K562 (cell line): ENCODE measurements around the gene FPR1. TPM values are rescaled to one million over a fixed set of nuclear protein-coding genes. Genes with fewer than 3 reads are reported as not detected.

Experiments
- CEBPB ChIP-seq: fragments of 450-650 bp; IDR thresholded peaks from 2 replicates; pipeline ENCODE4 v1.6.1; 2016; ENCODE audit warnings: missing genetic modification characterization, missing compliant biosample characterization
- CTBP1 ChIP-seq: fragments of 450-650 bp; IDR thresholded peaks from 2 replicates; pipeline ENCODE4 v1.6.1; 2016; ENCODE audit warnings: borderline replicate concordance
- CXXC5 ChIP-seq: fragments of 250-450 bp; sonication (Bioruptor Pico); IDR thresholded peaks from 2 replicates; pipeline ENCODE4 v1.8.0; 2022; ENCODE audit warnings: inconsistent platforms, mild to moderate bottlenecking, moderate library complexity
- DMBX1 ChIP-seq: fragments of 250-450 bp; sonication (Bioruptor Pico); IDR thresholded peaks from 2 replicates; pipeline ENCODE4 v1.8.0; 2022; ENCODE audit warnings: inconsistent platforms, mild to moderate bottlenecking, moderate library complexity, borderline replicate concordance
- FOXJ3 ChIP-seq: sonication (generic); formaldehyde crosslinking; IDR thresholded peaks from 2 replicates; pipeline ENCODE4 v1.4.0; 2020; ENCODE audit warnings: mild to moderate bottlenecking, missing genetic modification reagents
- HNRNPUL1 ChIP-seq: fragments of 200-400 bp; formaldehyde crosslinking; IDR thresholded peaks from 2 replicates; pipeline ENCODE4 v1.6.1; 2017; ENCODE audit warnings: low read length
- IFI16 ChIP-seq: fragments of 250-450 bp; sonication (Bioruptor Pico); IDR thresholded peaks from 2 replicates; pipeline ENCODE4 v2.1.2; 2022; ENCODE audit warnings: mild to moderate bottlenecking, inconsistent platforms
- KLF6 ChIP-seq: fragments of 250-450 bp; sonication (Bioruptor Pico); IDR thresholded peaks from 2 replicates; pipeline ENCODE4 v1.4.0; 2020; ENCODE audit warnings: mild to moderate bottlenecking, moderate library complexity, borderline replicate concordance
- MEF2D ChIP-seq: conservative IDR thresholded peaks from 2 replicates; pipeline ENCODE4 v1.6.1; 2016; ENCODE audit warnings: low read depth, missing genetic modification characterization, missing compliant biosample characterization
- NR2C1 ChIP-seq, 2 experiments: fragments of 450-650 bp; IDR thresholded peaks; 2 replicates each; pipeline ENCODE4 v1.6.1; 2017; ENCODE audit warnings: mild to moderate bottlenecking in 2 of 2, antibody characterized with exemption in 1 of 2, inconsistent platforms in 1 of 2, missing compliant biosample characterization in 1 of 2, missing genetic modification characterization in 1 of 2
- PPARD ChIP-seq: fragments of 250-450 bp; sonication (Bioruptor Pico); IDR thresholded peaks from 2 replicates; pipeline ENCODE4 v1.8.0; 2022; ENCODE audit warnings: inconsistent platforms, mild to moderate bottlenecking, moderate library complexity
- RUNX1 ChIP-seq: sonication (generic); IDR thresholded peaks from 2 replicates; pipeline ENCODE4 v1.6.1; 2016; ENCODE audit warnings: antibody characterized with exemption, low read depth
- SMARCC2 ChIP-seq: fragments of 450-650 bp; IDR thresholded peaks from 2 replicates; pipeline ENCODE4 v1.6.1; 2017; ENCODE audit warnings: antibody characterized with exemption, moderate library complexity, mild to moderate bottlenecking, low read depth
- TRIM24 ChIP-seq, 2 experiments: fragments of 450-650 bp; IDR thresholded peaks; 2 replicates each; pipeline ENCODE4 v1.6.1; 2016
- ZNF324 ChIP-seq: fragments of 250-450 bp; sonication (Bioruptor Pico); IDR thresholded peaks from 2 replicates; pipeline ENCODE4 v1.4.0; 2020; ENCODE audit warnings: mild to moderate bottlenecking
- ZNF79 ChIP-seq: fragments of 250-450 bp; sonication (Bioruptor Pico); IDR thresholded peaks from 2 replicates; pipeline ENCODE4 v1.4.0; 2020; ENCODE audit warnings: low read depth, mild to moderate bottlenecking, moderate library complexity
- polyA plus RNA-seq, 8 experiments: library from polyadenylated mRNA; depleted of rRNA in 4 of 8; stranded (reverse) in 5 of 8; unstranded in 3 of 8; fragments of >200 nt; fragmentation: Nextera tagmentation in 2 of 8; fragmentation: Illumina TruSeq in 1 of 8; extraction: Ambion mirVana in 2 of 8; extraction: Trizol in 1 of 8; gene quantifications; 2 replicates each; pipeline versions ENCODE4 v1.2.1 to v1.2.3, GENCODE V29; 2011 to 2014; ENCODE audit warnings: inconsistent platforms in 1 of 8, missing spikeins in 1 of 8
- total RNA-seq, 7 experiments: library from RNA; depleted of rRNA in 6 of 7; stranded (reverse); fragments of >200 nt in 6 of 7; fragmentation: Illumina TruSeq in 2 of 7; extraction: Trizol in 2 of 7; gene quantifications; 2 replicates each; pipeline versions ENCODE4 v1.2.1 to v1.2.3, GENCODE V29; 2011 to 2021; ENCODE audit warnings: low replicate concordance in 1 of 7
- TF ChIP-seq, protein P1 (sequence below): fragments of 200-800 bp; sonication (Bioruptor generic); IDR thresholded peaks from 2 replicates; pipeline ENCODE4 v1.6.1; 2017; ENCODE audit warnings: missing genetic modification characterization, missing compliant biosample characterization
- TF ChIP-seq, protein P2 (sequence below): fragments of 450-650 bp; IDR thresholded peaks from 2 replicates; pipeline ENCODE4 v1.6.1; 2018; ENCODE audit warnings: mild to moderate bottlenecking, low read depth; ENCODE audit not compliant: partially characterized antibody
- TF ChIP-seq, protein P3 (sequence below): sonication (generic); formaldehyde crosslinking; IDR thresholded peaks from 2 replicates; pipeline ENCODE4 v1.8.0; 2022; ENCODE audit warnings: mild to moderate bottlenecking, missing genetic modification reagents

Gene FPR1
- total and polyA plus RNA-seq, 9 of the 15 experiments (the other 6 are each of a cell fraction or from before 2014, with no cell fraction given), result 0.06 to 0.25 (median 0.14) TPM; not detected in 4

DNA sequence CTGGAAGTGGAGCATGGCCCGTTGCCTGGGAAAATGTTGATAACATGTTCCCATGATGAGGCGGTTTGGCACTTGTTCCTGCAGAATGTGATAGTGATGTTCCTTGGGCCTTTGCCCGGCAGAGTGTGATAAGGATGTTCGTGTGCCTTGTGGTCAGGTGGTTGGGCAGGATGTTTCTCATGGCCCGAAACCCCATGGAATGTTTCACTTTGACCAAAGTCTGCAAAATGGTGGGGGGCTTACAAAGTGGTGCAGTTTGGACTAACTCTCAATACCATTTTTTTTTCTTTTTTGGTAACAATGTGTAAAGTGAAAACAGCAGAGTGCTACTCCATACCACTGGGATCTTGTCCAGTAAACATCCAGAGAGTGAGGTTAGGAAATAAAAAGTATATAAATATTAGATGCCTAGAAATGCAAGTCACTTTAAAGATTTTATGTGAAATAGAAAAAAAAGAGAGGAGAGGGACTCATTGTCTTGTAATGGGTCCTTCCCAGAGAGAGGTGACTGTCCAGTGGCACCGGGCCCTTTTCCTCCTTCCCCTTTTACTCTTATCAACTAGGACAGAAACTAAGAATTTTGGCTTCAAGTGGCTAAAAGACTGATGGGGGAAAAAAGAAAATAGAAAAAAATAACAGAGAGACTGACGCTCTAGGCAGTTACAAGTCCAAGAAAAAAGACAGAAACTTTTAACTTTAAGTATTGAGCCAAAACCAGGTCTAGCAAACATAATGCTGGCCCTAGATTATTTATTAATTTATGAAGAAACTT lies 49.0 kb upstream of the FPR1 start (continued):
- TF ChIP-seq, protein P1, sequence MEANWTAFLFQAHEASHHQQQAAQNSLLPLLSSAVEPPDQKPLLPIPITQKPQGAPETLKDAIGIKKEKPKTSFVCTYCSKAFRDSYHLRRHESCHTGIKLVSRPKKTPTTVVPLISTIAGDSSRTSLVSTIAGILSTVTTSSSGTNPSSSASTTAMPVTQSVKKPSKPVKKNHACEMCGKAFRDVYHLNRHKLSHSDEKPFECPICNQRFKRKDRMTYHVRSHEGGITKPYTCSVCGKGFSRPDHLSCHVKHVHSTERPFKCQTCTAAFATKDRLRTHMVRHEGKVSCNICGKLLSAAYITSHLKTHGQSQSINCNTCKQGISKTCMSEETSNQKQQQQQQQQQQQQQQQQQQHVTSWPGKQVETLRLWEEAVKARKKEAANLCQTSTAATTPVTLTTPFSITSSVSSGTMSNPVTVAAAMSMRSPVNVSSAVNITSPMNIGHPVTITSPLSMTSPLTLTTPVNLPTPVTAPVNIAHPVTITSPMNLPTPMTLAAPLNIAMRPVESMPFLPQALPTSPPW (CRISPR knock-in tag), result peak; percentile 71
- TF ChIP-seq MEF2D (tag) (peak; percentile 48; the same call in 1 of the 2 replicates), TRIM24 (IDR thresholded peaks at IDR 0.05) (peak; percentile 94), HNRNPUL1 (no peak), DMBX1 (CRISPR knock-in tag) (peak; percentile 90), FOXJ3 (CRISPR knock-in tag) (no peak), ZNF79 (peak; percentile 53; the same call in 1 of the 2 replicates), CTBP1 (peak; percentile 95), IFI16 (0 out of 2 replicates have a peak, but pooled peaks have one; percentile 4), CEBPB (0 out of 2 replicates have a peak, but pooled peaks have one; percentile 13), SMARCC2 (peak; percentile 80), PPARD (CRISPR knock-in tag) (no peak), KLF6 (CRISPR knock-in tag) (0 out of 2 replicates have a peak, but pooled peaks have one; percentile 42), NR2C1 (IDR thresholded peaks at IDR 0.05) (peak; percentile 61), NR2C1 (tag; IDR thresholded peaks at IDR 0.05) (peak; percentile 70), ZNF324 (CRISPR knock-in tag) (peak; percentile 28; the same call in 1 of the 2 replicates), RUNX1 (peak; percentile 92), CXXC5 (peak; percentile 85)
- TF ChIP-seq, protein P2, sequence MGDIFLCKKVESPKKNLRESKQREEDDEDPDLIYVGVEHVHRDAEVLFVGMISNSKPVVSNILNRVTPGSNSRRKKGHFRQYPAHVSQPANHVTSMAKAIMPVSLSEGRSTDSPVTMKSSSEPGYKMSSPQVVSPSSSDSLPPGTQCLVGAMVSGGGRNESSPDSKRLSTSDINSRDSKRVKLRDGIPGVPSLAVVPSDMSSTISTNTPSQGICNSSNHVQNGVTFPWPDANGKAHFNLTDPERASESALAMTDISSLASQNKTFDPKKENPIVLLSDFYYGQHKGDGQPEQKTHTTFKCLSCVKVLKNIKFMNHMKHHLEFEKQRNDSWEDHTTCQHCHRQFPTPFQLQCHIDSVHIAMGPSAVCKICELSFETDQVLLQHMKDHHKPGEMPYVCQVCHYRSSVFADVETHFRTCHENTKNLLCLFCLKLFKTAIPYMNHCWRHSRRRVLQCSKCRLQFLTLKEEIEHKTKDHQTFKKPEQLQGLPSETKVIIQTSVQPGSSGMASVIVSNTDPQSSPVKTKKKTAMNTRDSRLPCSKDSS, result no peak
- TF ChIP-seq, protein P3, sequence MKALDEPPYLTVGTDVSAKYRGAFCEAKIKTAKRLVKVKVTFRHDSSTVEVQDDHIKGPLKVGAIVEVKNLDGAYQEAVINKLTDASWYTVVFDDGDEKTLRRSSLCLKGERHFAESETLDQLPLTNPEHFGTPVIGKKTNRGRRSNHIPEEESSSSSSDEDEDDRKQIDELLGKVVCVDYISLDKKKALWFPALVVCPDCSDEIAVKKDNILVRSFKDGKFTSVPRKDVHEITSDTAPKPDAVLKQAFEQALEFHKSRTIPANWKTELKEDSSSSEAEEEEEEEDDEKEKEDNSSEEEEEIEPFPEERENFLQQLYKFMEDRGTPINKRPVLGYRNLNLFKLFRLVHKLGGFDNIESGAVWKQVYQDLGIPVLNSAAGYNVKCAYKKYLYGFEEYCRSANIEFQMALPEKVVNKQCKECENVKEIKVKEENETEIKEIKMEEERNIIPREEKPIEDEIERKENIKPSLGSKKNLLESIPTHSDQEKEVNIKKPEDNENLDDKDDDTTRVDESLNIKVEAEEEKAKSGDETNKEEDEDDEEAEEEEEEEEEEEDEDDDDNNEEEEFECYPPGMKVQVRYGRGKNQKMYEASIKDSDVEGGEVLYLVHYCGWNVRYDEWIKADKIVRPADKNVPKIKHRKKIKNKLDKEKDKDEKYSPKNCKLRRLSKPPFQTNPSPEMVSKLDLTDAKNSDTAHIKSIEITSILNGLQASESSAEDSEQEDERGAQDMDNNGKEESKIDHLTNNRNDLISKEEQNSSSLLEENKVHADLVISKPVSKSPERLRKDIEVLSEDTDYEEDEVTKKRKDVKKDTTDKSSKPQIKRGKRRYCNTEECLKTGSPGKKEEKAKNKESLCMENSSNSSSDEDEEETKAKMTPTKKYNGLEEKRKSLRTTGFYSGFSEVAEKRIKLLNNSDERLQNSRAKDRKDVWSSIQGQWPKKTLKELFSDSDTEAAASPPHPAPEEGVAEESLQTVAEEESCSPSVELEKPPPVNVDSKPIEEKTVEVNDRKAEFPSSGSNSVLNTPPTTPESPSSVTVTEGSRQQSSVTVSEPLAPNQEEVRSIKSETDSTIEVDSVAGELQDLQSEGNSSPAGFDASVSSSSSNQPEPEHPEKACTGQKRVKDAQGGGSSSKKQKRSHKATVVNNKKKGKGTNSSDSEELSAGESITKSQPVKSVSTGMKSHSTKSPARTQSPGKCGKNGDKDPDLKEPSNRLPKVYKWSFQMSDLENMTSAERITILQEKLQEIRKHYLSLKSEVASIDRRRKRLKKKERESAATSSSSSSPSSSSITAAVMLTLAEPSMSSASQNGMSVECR (CRISPR knock-in tag), result 0 out of 2 replicates have a peak, but pooled peaks have one; percentile 42
